Panc1 (cell line): Measurements from ENCODE around the gene HDAC7. TPM values are rescaled to one million over a fixed set of nuclear protein-coding genes. Genes with fewer than 3 reads are reported as not detected.
A peak's percentile ranks its signal among the peaks of the same experiment; 100 is the strongest.

Experiments
- ATAC-seq: fragments of 200-7000 bp; cut with Tn5 transposase; 2 replicates; pipeline ENCODE4 v1.9.1; 2020; ENCODE audit warnings: mild to moderate bottlenecking, moderate library complexity
- BruUV-seq: library from RNA; stranded (reverse); fragments of 400-500 nt; replicated peaks from 2 replicates; lab custom pipeline; 2021; lab: Mats Ljungman, UMichigan
- CTCF ChIA-PET: fragments of 300-600 bp; sonication (Branson Sonifier 250); formaldehyde crosslinking; loops from one replicate; lab custom pipeline; 2022; ENCODE audit warnings: antibody characterized with exemption; lab: Charles Lee
- POLR2A ChIA-PET: fragments of 300-600 bp; sonication (Branson Sonifier 250); formaldehyde crosslinking; loops from one replicate; lab custom pipeline; 2022; ENCODE audit warnings: antibody characterized with exemption; lab: Charles Lee
- DNase-seq: peaks from one replicate; pipeline ENCODE4 v3.0.0-alpha.2; 2010; ENCODE audit warnings: low read depth, low spot score
- H3K27ac ChIP-seq: 2 replicates; pipeline ENCODE4 v1.5.1; 2011; ENCODE audit warnings: mild to moderate bottlenecking, low read length, inconsistent platforms
- H3K27me3 ChIP-seq: fragments of 200-500 bp; sonication (Bioruptor generic); 2 replicates; pipeline ENCODE4 v1.6.0; 2014; ENCODE audit warnings: low read length, inconsistent platforms; ENCODE audit not compliant: control insufficient read depth, insufficient read depth
- H3K36me3 ChIP-seq: fragments of 200-500 bp; sonication (Bioruptor generic); 2 replicates; pipeline ENCODE4 v1.5.1; 2014; ENCODE audit warnings: inconsistent platforms, mild to moderate bottlenecking, low read length, moderate library complexity; ENCODE audit not compliant: control insufficient read depth, insufficient read depth
- H3K4me1 ChIP-seq: 2 replicates; pipeline ENCODE4 v1.5.1; 2011; ENCODE audit warnings: inconsistent platforms, mild to moderate bottlenecking, low read length, moderate library complexity; ENCODE audit not compliant: control insufficient read depth, insufficient read depth
- H3K4me3 ChIP-seq, 2 experiments: 2 replicates each; pipeline ENCODE4 v1.5.1; 2011 to 2012; ENCODE audit warnings: low read depth in 2 of 2, low read length in 2 of 2, mild to moderate bottlenecking in 2 of 2, inconsistent platforms in 1 of 2, moderate library complexity in 1 of 2
- H3K9me3 ChIP-seq: fragments of 200-500 bp; sonication (Bioruptor generic); 2 replicates; pipeline ENCODE4 v1.5.1; 2014; ENCODE audit warnings: low read depth, mild to moderate bottlenecking, inconsistent platforms, low read length, moderate library complexity; ENCODE audit not compliant: control insufficient read depth, insufficient read depth
- CTCF ChIP-seq: fragments of 450-650 bp; IDR thresholded peaks from 2 replicates; pipeline ENCODE4 v1.5.1; 2017; ENCODE audit warnings: mild to moderate bottlenecking
- POLR2AphosphoS5 ChIP-seq: IDR thresholded peaks from 2 replicates; pipeline ENCODE4 v1.6.1; 2012; ENCODE audit warnings: mild to moderate bottlenecking, low read depth, low read length, moderate library complexity
- REST ChIP-seq, 2 experiments: IDR thresholded peaks; 2 replicates each; pipeline ENCODE4 v1.6.1; 2011 to 2012; ENCODE audit warnings: low read depth in 2 of 2, control low read depth in 1 of 2, low read length in 1 of 2, mild to moderate bottlenecking in 1 of 2, moderate library complexity in 1 of 2; ENCODE audit not compliant: insufficient read depth in 1 of 2
- SIN3A ChIP-seq: IDR thresholded peaks from 2 replicates; pipeline ENCODE4 v1.6.1; 2012; ENCODE audit warnings: low read depth, mild to moderate bottlenecking, low read length, moderate library complexity, borderline replicate concordance; ENCODE audit not compliant: insufficient read depth
- TCF7L2 ChIP-seq: IDR thresholded peaks from 2 replicates; pipeline ENCODE4 v1.6.1; 2011; ENCODE audit warnings: mild to moderate bottlenecking, low read depth, low read length, inconsistent platforms
- in situ Hi-C: cut with HindIII; loops from 2 replicates; pipeline ENCODE4 v1.10.0; 2016; ENCODE audit warnings: low sequenced_read_pairs, low pct_unique_long_range_greater_than_20kb
- intact Hi-C: fragments of 100-400 bp; cut with micrococcal nuclease; formaldehyde crosslinking; loops from one replicate; pipeline ENCODE4 v1.10.0; 2022; ENCODE audit not compliant: unreplicated experiment
- total RNA-seq: library from RNA; stranded (reverse); gene quantifications from one replicate; pipeline ENCODE4 v1.2.1, GENCODE V29; 2021; ENCODE audit not compliant: unreplicated experiment

Gene HDAC7
- total RNA-seq, 1 experiment from 2014 or later, result 84.2 TPM

GRCh38 chr12:47824635-47825034, 4.9 kb upstream of the HDAC7 start:
- BruUV-seq, result no TSS peak
- CTCF ChIA-PET, result no interaction called here

GRCh38 chr12:47824198-47824597, 4.5 kb upstream of the HDAC7 start:
- H3K4me3 ChIP-seq, result no peak overlapping the region
- no TSS peak for BruUV-seq
- no peak for DNase-seq
- no peak for TF ChIP-seq CTCF
- TF ChIP-seq POLR2AphosphoS5, result no peak
- TF ChIP-seq REST (IDR thresholded peaks at IDR 0.05; ENCODE audit: insufficient read depth in 1 of 2, low read depth in 2 of 2, low read length in 1 of 2), result no peak
- TF ChIP-seq SIN3A, result no peak
- TF ChIP-seq TCF7L2, result no peak
- no peaks in the 10 kb centered on the region for H3K27me3 ChIP-seq
- in situ Hi-C loops, result no loop called here
- intact Hi-C loops, result no loop called here
- no peaks in the 10 kb centered on the region for H3K36me3 ChIP-seq
- no peaks in the 10 kb centered on the region for H3K9me3 ChIP-seq
- ChIA-PET CTCF (no interaction called here), POLR2A (no interaction called here)
- no peak for ATAC-seq
- H3K4me1 ChIP-seq, result peaks cover 33% of the 10 kb centered on the region
- peak overlapping the region; percentile 14; the same call in 1 of the 2 replicates for H3K27ac ChIP-seq

More at GRCh38 chr12:47824635-47825034, 4.9 kb upstream of the HDAC7 start:
- no peak for DNase-seq
- H3K4me3 ChIP-seq, result no peak overlapping the region
- peaks cover 35% of the 10 kb centered on the region for H3K4me1 ChIP-seq
- in situ Hi-C loops (no loop called here), intact Hi-C loops (no loop called here)
- H3K27me3 ChIP-seq, result no peaks in the 10 kb centered on the region
- POLR2A ChIA-PET, result no interaction called here
- no peaks in the 10 kb centered on the region for H3K9me3 ChIP-seq
- no peak for TF ChIP-seq CTCF
- TF ChIP-seq REST (IDR thresholded peaks at IDR 0.05; ENCODE audit: insufficient read depth in 1 of 2, low read depth in 2 of 2, low read length in 1 of 2), result no peak
- no peak; the same call in 1 of the 2 replicates for TF ChIP-seq TCF7L2
- no peak for TF ChIP-seq POLR2AphosphoS5
- no peak for TF ChIP-seq SIN3A
- no peak for ATAC-seq
- H3K27ac ChIP-seq, result peak overlapping the region; percentile 4; the same call in 1 of the 2 replicates
- no peaks in the 10 kb centered on the region for H3K36me3 ChIP-seq
